HepG2 (cell line): ENCODE measurements around the gene GPR152. TPM values are rescaled to one million over a fixed set of nuclear protein-coding genes. Genes with fewer than 3 reads are reported as not detected.
A peak's percentile ranks its signal among the peaks of the same experiment; 100 is the strongest.

Experiments used
- ATAC-seq: fragments of 200-7000 bp; cut with Tn5 transposase; 3 replicates; pipeline ENCODE4 v1.9.1; 2020; ENCODE audit warnings: mild to moderate bottlenecking, moderate library complexity
- BruUV-seq: library from RNA; stranded (reverse); fragments of 400-500 nt; replicated peaks from 2 replicates; lab custom pipeline; 2021; lab: Mats Ljungman, UMichigan
- CTCF ChIA-PET: fragments of 300-600 bp; formaldehyde crosslinking; extraction: SDS; loops from one replicate; lab custom pipeline; 2021; ENCODE audit warnings: low total read pairs, inconsistent platforms, low intra/inter-chr PET ratio; lab: Yijun Ruan, JAX
- POLR2A ChIA-PET: fragments of 350-600 bp; sonication (Branson Sonifier 250); formaldehyde crosslinking; loops from one replicate; lab custom pipeline; 2020; ENCODE audit warnings: antibody characterized with exemption, inconsistent platforms; lab: Yijun Ruan, JAX
- DNase-seq: peaks from one replicate; pipeline ENCODE4 v3.0.0-alpha.2; 2015; ENCODE audit warnings: low spot score
- FAIRE-seq: peaks from 3 replicates; lab custom pipeline; 2011; peaks lifted over from hg19 to GRCh38; lab: Jason Lieb, UNC
- H2AFZ ChIP-seq: one replicate; pipeline ENCODE4 v1.6.1; 2011; ENCODE audit warnings: low read length, inconsistent platforms
- H3K27ac ChIP-seq: fragments of 300-600 bp; 3 replicates; pipeline ENCODE4 v1.8.0; 2011; ENCODE audit warnings: mixed run types, mild to moderate bottlenecking, mixed read lengths, low read length, inconsistent platforms; ENCODE audit not compliant: insufficient read depth; ENCODE audit errors: extremely low read length
- H3K27me3 ChIP-seq, 2 experiments: fragments of 200-600 bp in 1 of 2; 2 replicates in 1 of 2; 3 replicates in 1 of 2; pipeline versions ENCODE4 v1.6.0 to v1.8.0; 2011; ENCODE audit warnings: low read length in 2 of 2, mild to moderate bottlenecking in 2 of 2, moderate library complexity in 2 of 2, inconsistent platforms in 1 of 2; ENCODE audit not compliant: insufficient read depth in 2 of 2, control insufficient read depth in 1 of 2
- H3K36me3 ChIP-seq, 2 experiments: fragments of 200-600 bp in 1 of 2; replicated peaks in 1 of 2; 2 replicates in 1 of 2; 3 replicates in 1 of 2; pipeline versions ENCODE4 v1.5.1 to v1.8.0; 2011; ENCODE audit warnings: low read length in 2 of 2, inconsistent platforms in 1 of 2; ENCODE audit not compliant: insufficient read depth in 2 of 2, control insufficient read depth in 1 of 2
- H3K4me1 ChIP-seq: 2 replicates; pipeline ENCODE4 v1.5.1; 2012; ENCODE audit warnings: low read length, inconsistent platforms; ENCODE audit not compliant: insufficient read depth
- H3K4me2 ChIP-seq: 2 replicates; pipeline ENCODE4 v1.6.0; 2011; ENCODE audit warnings: low read depth, low read length, inconsistent platforms
- H3K4me3 ChIP-seq, 3 experiments: fragments of 200-600 bp in 1 of 3; sonication (generic), shearing (Covaris generic) in 1 of 3; replicated peaks in 1 of 3; 2 replicates each; pipeline ENCODE4 v1.5.1; 2011 to 2016; ENCODE audit warnings: low read length in 3 of 3, inconsistent platforms in 2 of 3, low read depth in 2 of 3, mild to moderate bottlenecking in 2 of 3, control low read depth in 1 of 3, mixed read lengths in 1 of 3; ENCODE audit not compliant: insufficient read depth in 1 of 3
- H3K79me2 ChIP-seq: one replicate; pipeline ENCODE4 v1.6.1; 2011; ENCODE audit warnings: low read length, inconsistent platforms; ENCODE audit not compliant: insufficient read depth
- H3K9ac ChIP-seq: 2 replicates; pipeline ENCODE4 v1.6.0; 2011; ENCODE audit warnings: mild to moderate bottlenecking, low read depth, low read length, inconsistent platforms; ENCODE audit not compliant: insufficient read depth
- H3K9me3 ChIP-seq: 2 replicates; pipeline ENCODE4 v1.5.1; 2012; ENCODE audit warnings: mild to moderate bottlenecking, low read length
- H4K20me1 ChIP-seq: 2 replicates; pipeline ENCODE4 v1.6.0; 2011; ENCODE audit warnings: inconsistent platforms, mild to moderate bottlenecking, low read length, moderate library complexity; ENCODE audit not compliant: insufficient read depth
- FOSL2 ChIP-seq: sonication (generic); formaldehyde crosslinking; IDR thresholded peaks from 2 replicates; pipeline ENCODE4 v1.4.0; 2020; ENCODE audit warnings: missing genetic modification reagents
- IKZF5 ChIP-seq: IDR thresholded peaks from 2 replicates; pipeline ENCODE4 v1.6.1; 2018; ENCODE audit warnings: missing genetic modification reagents, mild to moderate bottlenecking, missing compliant biosample characterization
- ZNF503 ChIP-seq: sonication (generic); formaldehyde crosslinking; IDR thresholded peaks from 2 replicates; pipeline ENCODE4 v1.4.0; 2020; ENCODE audit warnings: missing genetic modification reagents
- WGBS: methylation state at CpG from one replicate; pipeline ENCODE4 v1.1.6; 2017; ENCODE audit warnings: low lambda C conversion rate; 5-methylcytosine and 5-hydroxymethylcytosine counted together
- in situ Hi-C: cut with HindIII; loops from 2 replicates; pipeline ENCODE4 v1.10.0; 2017; ENCODE audit warnings: low pct_unique_long_range_greater_than_20kb; ENCODE audit not compliant: extremely low pct_ligation_motif_present
- intact Hi-C: fragments of 100-400 bp; cut with micrococcal nuclease; formaldehyde crosslinking; loops from one replicate; pipeline ENCODE4 v1.10.0; 2022; ENCODE audit not compliant: unreplicated experiment
- polyA plus RNA-seq, 8 experiments: library from polyadenylated mRNA; depleted of rRNA in 3 of 8; stranded (reverse) in 7 of 8; unstranded in 1 of 8; fragments of >200 nt; fragmentation: Illumina TruSeq in 4 of 8; extraction: Trizol in 4 of 8; gene quantifications; 2 replicates each; pipeline versions ENCODE4 v1.2.1 to v1.2.3, GENCODE V29; 2011 to 2016; ENCODE audit warnings: low read depth in 4 of 8, missing spikeins in 1 of 8, mixed read lengths in 1 of 8; ENCODE audit not compliant: insufficient read depth in 1 of 8
- total RNA-seq, 5 experiments: library from RNA; depleted of rRNA; stranded (reverse); fragments of >200 nt; fragmentation: Illumina TruSeq; extraction: Trizol; gene quantifications; 2 replicates each; pipeline ENCODE4 v1.2.3, GENCODE V29; 2016; ENCODE audit warnings: low read depth in 1 of 5

Gene GPR152
- total and polyA plus RNA-seq, 2 of the 13 experiments (the other 11 are each of a cell fraction or from before 2014, with no cell fraction given) = not detected

GRCh38 chr11:67468056-67468455 lies 15.5 kb upstream of the GPR152 start:
- POLR2A ChIA-PET = interaction anchor here (1.0 to 2.0 kb wide), 12 partner anchors 8 to 228 kb away, joined by 3 to 22 read pairs (median 4); partner anchors contain the start of genes AIP, POLD4, PPP1CA and PTPRCAP

More at GRCh38 chr11:67468056-67468455, 15.5 kb upstream of the GPR152 start:
- no peak overlapping the region for H2AFZ ChIP-seq
- no peaks in the 10 kb centered on the region for H3K9me3 ChIP-seq
- H3K36me3 ChIP-seq = no peaks in the 10 kb centered on the region
- peak overlapping the region; percentile 97 for H3K4me2 ChIP-seq
- DNase-seq = no peak
- intact Hi-C loops = no loop called here
- FAIRE-seq = no peak
- in situ Hi-C loops = loop anchor here (5.0 kb wide), 1 partner anchor 66 kb away; the partner anchor contains the start of genes PPP1CA and TBC1D10C
- no peaks in the 10 kb centered on the region for H3K27me3 ChIP-seq
- 15% methylated on average over 5 of the region's 5 CpGs for WGBS
- CTCF ChIA-PET = no interaction called here
- BruUV-seq = no TSS peak
- H3K79me2 ChIP-seq = no peaks in the 10 kb centered on the region
- peak overlapping the region; percentile 81 to 87 (median 81) for H3K4me3 ChIP-seq
- peak overlapping the region; percentile 71 for H3K9ac ChIP-seq
- TF ChIP-seq FOSL2 (CRISPR knock-in tag) (0 out of 2 replicates have a peak, but pooled peaks have one; percentile 10), IKZF5 (CRISPR knock-in tag) (0 out of 2 replicates have a peak, but pooled peaks have one; percentile 6), ZNF503 (CRISPR knock-in tag) (no peak)
- H3K4me1 ChIP-seq = peaks cover 67% of the 10 kb centered on the region
- no peak for ATAC-seq
- no peak overlapping the region for H3K27ac ChIP-seq
- H4K20me1 ChIP-seq = no peaks in the 10 kb centered on the region
